ENCODE data around the gene PIMREG.
"Not testable (repeated sequence)": the region's sequence is repeated elsewhere in the genome, so short reads cannot be mapped to it uniquely, and the experiment has no call there.

PIMREG gene

GRCh38 chr17:6478486-6478885 lies 34.2 kb downstream of the PIMREG start:
- no peak for DNase-seq (ENCODE audit: low spot score)

GRCh38 chr17:6479622-6480302 lies 35.5 kb downstream of the PIMREG start:
- DNase-seq (ENCODE audit: low spot score) = no peak

GRCh38 chr17:6480303-6480675 lies 36.0 kb downstream of the PIMREG start:
- no peak for DNase-seq (ENCODE audit: low spot score)

- DNase-seq (ENCODE audit: low spot score) = no peak
Observed at GRCh38 chr17:6482105-6482455, 37.8 kb downstream of the PIMREG start.

- DNase-seq (ENCODE audit: low spot score) = not testable (repeated sequence)
Observed at GRCh38 chr17:6482796-6483195, 38.5 kb downstream of the PIMREG start.

- DNase-seq (ENCODE audit: low spot score) = no peak
Observed at GRCh38 chr17:6483507-6483906, 39.3 kb downstream of the PIMREG start.

- DNase-seq (ENCODE audit: low spot score) = no peak
Observed at GRCh38 chr17:6485646-6486412, 41.6 kb downstream of the PIMREG start.

GRCh38 chr17:6487251-6488007 lies 43.2 kb downstream of the PIMREG start:
- DNase-seq (ENCODE audit: low spot score) = no peak

- DNase-seq (ENCODE audit: low spot score) = no peak
Observed at GRCh38 chr17:6488008-6488539, 43.8 kb downstream of the PIMREG start.

GRCh38 chr17:6489016-6489550 lies 44.8 kb downstream of the PIMREG start:
- DNase-seq (ENCODE audit: low spot score) = no peak

GRCh38 chr17:6491071-6491700 lies 46.9 kb downstream of the PIMREG start:
- DNase-seq (ENCODE audit: low spot score) = no peak

- no peak for DNase-seq (ENCODE audit: low spot score)
Observed at GRCh38 chr17:6492892-6493674, 48.8 kb downstream of the PIMREG start.

GRCh38 chr17:6494239-6494941 lies 50.1 kb downstream of the PIMREG start:
- no peak for DNase-seq (ENCODE audit: low spot score)

GRCh38 chr17:6495450-6496115 lies 51.3 kb downstream of the PIMREG start:
- no peak for DNase-seq (ENCODE audit: low spot score)

GRCh38 chr17:6496116-6496481 lies 51.8 kb downstream of the PIMREG start:
- no peak for DNase-seq (ENCODE audit: low spot score)

GRCh38 chr17:6496640-6497441 lies 52.6 kb downstream of the PIMREG start:
- no peak for DNase-seq (ENCODE audit: low spot score)

- no peak for DNase-seq (ENCODE audit: low spot score)
Observed at GRCh38 chr17:6497496-6498221, 53.4 kb downstream of the PIMREG start.

GRCh38 chr17:6498356-6498755 lies 54.1 kb downstream of the PIMREG start:
- DNase-seq (ENCODE audit: low spot score) = no peak

Data from SW480 (cell line).